Nephron (organoid): ENCODE results near the gene FAM89A.

Source experiments
- H3K27ac Mint-ChIP-seq, 3 experiments: 2 replicates each; pipeline ENCODE4 v1.8.0; 2020; ENCODE audit warnings: mixed read lengths in 3 of 3, mild to moderate bottlenecking in 2 of 3, moderate library complexity in 1 of 3
- H3K27me3 Mint-ChIP-seq: 2 replicates; pipeline ENCODE4 v1.8.0; 2021; ENCODE audit warnings: low read depth, mild to moderate bottlenecking, moderate library complexity, mixed read lengths
- H3K36me3 Mint-ChIP-seq: 2 replicates; pipeline ENCODE4 v1.8.0; 2020; ENCODE audit warnings: low read depth, mixed read lengths
- H3K4me1 Mint-ChIP-seq: 2 replicates; pipeline ENCODE4 v1.8.0; 2020; ENCODE audit warnings: mixed read lengths
- H3K4me3 Mint-ChIP-seq, 3 experiments: 2 replicates each; pipeline ENCODE4 v1.8.0; 2020; ENCODE audit warnings: mild to moderate bottlenecking in 3 of 3, mixed read lengths in 3 of 3, moderate library complexity in 2 of 3
- H3K9me3 Mint-ChIP-seq: 2 replicates; pipeline ENCODE4 v1.8.0; 2020; ENCODE audit warnings: mixed read lengths
- CTCF ChIP-seq, 3 experiments: fragments of 200-600 bp; sonication (generic); IDR thresholded peaks; one replicate each; pipeline ENCODE4 v1.5.0; 2021; ENCODE audit warnings: antibody characterized with exemption in 3 of 3; ENCODE audit not compliant: unreplicated experiment in 3 of 3

Gene FAM89A

GRCh38 chr1:230975636-230976035 is 64.4 kb downstream of the FAM89A start:
- Mint-ChIP-seq H3K9me3 (no peaks in the 10 kb centered on the region), H3K4me1 (peaks cover 37% of the 10 kb centered on the region), H3K4me3 (peak overlapping the region in 2 of 3 experiments; percentile 12 to 95), H3K36me3 (no peaks in the 10 kb centered on the region), H3K27me3 (no peaks in the 10 kb centered on the region), H3K27ac (peak overlapping the region in 2 of 3 experiments; percentile 21 to 43)
- TF ChIP-seq CTCF (IDR thresholded peaks at IDR 0.05; ENCODE audit: unreplicated experiment in 3 of 3) = no peak

- Mint-ChIP-seq H3K4me3 (no peak overlapping the region), H3K4me1 (peaks cover 28% of the 10 kb centered on the region), H3K27me3 (no peaks in the 10 kb centered on the region), H3K9me3 (no peaks in the 10 kb centered on the region), H3K27ac (no peak overlapping the region), H3K36me3 (no peaks in the 10 kb centered on the region)
- TF ChIP-seq CTCF (IDR thresholded peaks at IDR 0.05; ENCODE audit: unreplicated experiment in 3 of 3) = no peak
These were observed 67.2 kb downstream of the FAM89A start for GRCh38 chr1:230972855-230973271.

GRCh38 chr1:230971771-230972170 is 68.3 kb downstream of the FAM89A start:
- H3K36me3 Mint-ChIP-seq = no peaks in the 10 kb centered on the region
- H3K4me1 Mint-ChIP-seq = peaks cover 25% of the 10 kb centered on the region
- H3K27ac Mint-ChIP-seq = no peak overlapping the region
- no peak for TF ChIP-seq CTCF (IDR thresholded peaks at IDR 0.05; ENCODE audit: unreplicated experiment in 3 of 3)
- no peak overlapping the region for H3K4me3 Mint-ChIP-seq
- no peaks in the 10 kb centered on the region for H3K9me3 Mint-ChIP-seq
- H3K27me3 Mint-ChIP-seq = no peaks in the 10 kb centered on the region

GRCh38 chr1:230970432-230970831 is 69.6 kb downstream of the FAM89A start:
- Mint-ChIP-seq H3K36me3 (no peaks in the 10 kb centered on the region), H3K27ac (no peak overlapping the region), H3K4me1 (peaks cover 14% of the 10 kb centered on the region), H3K4me3 (no peak overlapping the region), H3K9me3 (no peaks in the 10 kb centered on the region), H3K27me3 (no peaks in the 10 kb centered on the region)
- TF ChIP-seq CTCF (IDR thresholded peaks at IDR 0.05; ENCODE audit: unreplicated experiment in 3 of 3) = no peak
